Measurements from ENCODE around the gene MAPKAP1.

The MAPKAP1 gene

DNA sequence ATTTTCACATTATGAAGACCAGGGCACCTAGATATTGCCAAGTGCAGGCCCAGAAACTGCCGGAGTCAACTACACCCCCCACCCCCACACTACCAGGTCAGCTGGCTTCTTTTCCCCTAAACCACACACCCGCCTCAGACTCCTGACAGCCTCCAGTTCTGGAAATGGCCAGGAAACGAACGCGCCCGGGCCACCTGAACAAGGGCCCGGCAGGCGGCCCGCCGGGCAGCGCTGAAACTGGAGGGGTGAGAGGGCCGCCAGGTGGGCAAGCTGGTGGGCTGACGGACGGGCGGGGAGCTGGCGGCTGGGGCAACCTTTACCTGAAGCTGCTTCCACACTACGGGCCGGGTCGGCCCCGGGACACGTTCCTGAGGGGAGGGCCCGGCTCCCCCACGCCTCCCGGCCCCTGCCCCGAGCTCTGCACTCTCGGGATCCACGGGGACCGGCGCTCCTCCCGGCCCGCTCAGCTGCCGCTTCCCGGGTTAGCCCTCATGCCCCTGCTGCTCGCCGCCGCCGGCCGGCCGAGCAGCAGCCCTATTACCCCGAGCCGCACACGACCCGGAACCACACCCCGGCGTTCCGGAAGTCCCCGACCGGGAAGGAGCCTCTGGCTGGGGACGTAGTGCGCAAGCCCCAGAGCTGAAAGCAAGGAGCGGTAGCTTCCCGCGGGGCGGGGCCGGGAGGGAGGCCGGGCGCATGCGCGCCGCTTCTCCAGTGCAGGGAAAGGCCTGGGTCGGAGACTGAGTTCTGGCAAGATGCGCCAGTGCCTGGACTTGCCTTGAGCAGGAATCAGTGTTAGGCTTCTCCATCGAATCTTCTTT lies at the start of gene MAPKAP1:
Gene MAPKAP1 (minus strand): TSS at position 558 of the 821 bp plus-strand sequence. CDS start 34,634 bp downstream, outside the sequence.
- DNase-seq, result peak; percentile 96 to 97

- DNase-seq, result no peak
These were observed 49.5 kb upstream of the MAPKAP1 start for GRCh38 chr9:125756518-125756917.

DNA sequence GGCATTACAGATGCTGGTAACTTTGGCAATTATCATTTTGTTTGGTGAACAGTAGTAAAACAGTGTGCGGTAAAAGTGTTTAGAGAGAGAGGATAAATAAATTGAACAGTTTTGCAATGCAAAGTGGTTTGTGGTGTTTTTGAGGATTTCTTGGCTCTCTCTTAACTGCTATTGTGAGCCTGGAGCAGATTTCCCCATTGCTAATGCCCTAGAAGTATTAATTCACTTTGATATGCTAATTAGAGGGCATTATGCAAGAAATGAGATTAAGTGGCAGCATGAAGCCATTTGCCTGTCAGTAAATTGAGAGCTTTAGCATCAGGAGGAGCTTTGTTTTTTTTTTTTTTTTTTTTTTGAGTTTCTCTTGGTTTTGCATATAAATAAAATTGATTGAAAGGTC lies 48.3 kb upstream of the MAPKAP1 start:
- no peak for DNase-seq

GRCh38 chr9:125754096-125754495 lies 47.1 kb upstream of the MAPKAP1 start:
- DNase-seq, result no peak

GRCh38 chr9:125752070-125752628 lies 45.1 kb upstream of the MAPKAP1 start:
- DNase-seq, result no peak

- no peak for DNase-seq
These were observed 43.6 kb upstream of the MAPKAP1 start for GRCh38 chr9:125750627-125751011.

DNA sequence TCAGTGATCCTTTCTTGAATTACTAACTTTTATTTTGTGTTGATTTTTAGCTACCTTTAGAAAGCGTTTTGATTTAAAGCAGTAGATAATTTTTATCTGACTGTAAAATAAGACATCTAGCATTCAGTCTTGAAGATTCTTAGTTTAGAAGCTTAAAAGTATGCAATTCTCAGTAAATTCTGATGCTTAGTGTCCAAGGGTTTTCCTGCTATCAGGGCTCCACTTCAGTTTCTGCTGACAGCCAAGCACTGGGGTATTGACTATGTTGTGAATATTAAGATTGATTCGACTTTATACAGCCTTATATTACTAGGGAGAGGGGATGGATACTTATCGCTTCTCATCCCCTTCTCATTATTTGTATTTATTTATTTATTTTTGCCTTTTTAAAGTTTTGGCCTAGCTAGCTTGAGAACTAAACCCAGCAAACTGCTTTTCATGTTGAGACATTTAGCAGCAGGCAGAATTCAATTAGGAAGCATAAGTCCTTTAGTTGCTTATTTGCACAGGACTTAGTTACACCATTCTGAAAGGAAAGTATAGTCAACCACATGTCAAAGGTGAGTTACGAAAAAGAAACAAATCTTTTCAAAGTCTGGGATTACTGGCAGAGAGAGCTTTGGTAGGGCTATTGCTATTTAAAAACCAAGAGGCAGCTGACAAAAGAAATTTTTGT lies 43.1 kb upstream of the MAPKAP1 start:
- no peak for DNase-seq

DNA sequence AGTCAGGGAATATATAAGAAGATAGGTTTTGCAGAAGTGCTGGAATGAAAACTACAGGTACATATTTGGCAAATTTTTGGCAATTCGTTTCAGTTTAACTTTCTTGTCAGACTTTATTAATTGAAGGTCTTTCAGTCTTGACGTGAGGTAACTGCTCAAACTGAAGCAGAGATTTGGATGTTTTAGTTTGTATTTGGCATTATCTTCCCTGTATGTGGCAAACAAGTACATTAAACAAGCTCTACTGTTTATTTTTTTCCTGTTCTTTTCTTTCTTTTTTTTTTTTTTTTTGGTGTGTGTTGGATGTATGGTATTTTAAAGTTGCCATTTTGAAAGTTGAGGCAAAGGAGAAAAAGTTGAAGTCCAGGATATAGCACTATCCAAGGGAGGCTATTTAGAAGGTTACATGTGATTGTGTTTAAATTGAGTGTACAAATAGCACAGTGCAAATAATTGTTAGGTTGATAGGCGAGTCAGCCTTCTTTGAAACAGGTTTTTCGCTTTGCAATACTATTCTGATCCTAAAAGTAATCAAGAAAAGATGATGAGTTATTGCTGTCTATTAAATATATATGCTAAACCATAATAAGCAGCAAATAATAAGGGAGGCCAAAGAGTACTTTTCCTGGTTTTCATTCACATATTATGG lies 42.4 kb upstream of the MAPKAP1 start:
- DNase-seq, result no peak

DNA sequence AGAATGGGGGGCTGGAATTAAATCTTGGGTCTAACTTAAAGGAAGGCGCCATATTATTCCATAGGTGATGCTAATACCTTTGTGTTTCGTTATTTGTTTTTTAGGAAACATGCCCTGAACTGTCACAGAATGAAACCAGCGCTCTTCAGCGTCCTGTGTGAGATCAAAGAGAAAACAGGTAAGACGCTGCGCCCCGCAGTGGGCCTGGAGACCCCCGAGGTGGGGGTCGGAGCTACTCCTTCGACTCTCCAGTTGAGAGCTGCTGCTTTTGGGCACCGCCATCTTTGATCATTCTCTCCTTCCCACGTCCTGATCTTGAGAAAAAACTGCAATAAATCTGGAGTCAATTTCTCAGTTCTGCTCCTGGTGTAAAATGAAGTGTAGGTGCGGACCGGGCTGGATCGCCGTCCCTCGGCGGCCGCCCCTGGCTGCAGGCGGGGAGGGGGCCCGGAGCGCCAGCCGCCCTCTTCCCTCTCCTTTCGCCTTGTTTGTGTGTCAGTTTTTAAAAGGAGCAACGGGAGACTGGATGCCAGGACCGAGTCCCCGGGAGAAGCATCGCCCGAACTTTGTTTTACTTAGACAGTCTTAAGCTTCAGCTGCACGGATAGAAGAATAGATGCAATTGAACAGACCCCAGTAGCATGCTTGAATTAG lies 41.6 kb upstream of the MAPKAP1 start:
- DNase-seq, result peak in 1 of 2 donors; percentile 8

- DNase-seq, result peak; percentile 34 to 39
These were observed 40.9 kb upstream of the MAPKAP1 start for GRCh38 chr9:125747765-125748445.

- DNase-seq, result peak; percentile 45 to 52
These were observed 40.2 kb upstream of the MAPKAP1 start, which contains the start of gene PBX3 for GRCh38 chr9:125747053-125747764. Gene PBX3 (plus strand): TSS chr9:125747373.

GRCh38 chr9:125746774-125747052 lies 39.7 kb upstream of the MAPKAP1 start:
- no peak for DNase-seq

GRCh38 chr9:125746017-125746773 lies 39.2 kb upstream of the MAPKAP1 start:
- peak; percentile 93 to 95 for DNase-seq

GRCh38 chr9:125745682-125746016 lies 38.6 kb upstream of the MAPKAP1 start:
- DNase-seq, result no peak

GRCh38 chr9:125745018-125745417 lies 38.0 kb upstream of the MAPKAP1 start:
- no peak for DNase-seq

- no peak for DNase-seq
These were observed 37.6 kb upstream of the MAPKAP1 start for GRCh38 chr9:125744616-125745015.

DNA sequence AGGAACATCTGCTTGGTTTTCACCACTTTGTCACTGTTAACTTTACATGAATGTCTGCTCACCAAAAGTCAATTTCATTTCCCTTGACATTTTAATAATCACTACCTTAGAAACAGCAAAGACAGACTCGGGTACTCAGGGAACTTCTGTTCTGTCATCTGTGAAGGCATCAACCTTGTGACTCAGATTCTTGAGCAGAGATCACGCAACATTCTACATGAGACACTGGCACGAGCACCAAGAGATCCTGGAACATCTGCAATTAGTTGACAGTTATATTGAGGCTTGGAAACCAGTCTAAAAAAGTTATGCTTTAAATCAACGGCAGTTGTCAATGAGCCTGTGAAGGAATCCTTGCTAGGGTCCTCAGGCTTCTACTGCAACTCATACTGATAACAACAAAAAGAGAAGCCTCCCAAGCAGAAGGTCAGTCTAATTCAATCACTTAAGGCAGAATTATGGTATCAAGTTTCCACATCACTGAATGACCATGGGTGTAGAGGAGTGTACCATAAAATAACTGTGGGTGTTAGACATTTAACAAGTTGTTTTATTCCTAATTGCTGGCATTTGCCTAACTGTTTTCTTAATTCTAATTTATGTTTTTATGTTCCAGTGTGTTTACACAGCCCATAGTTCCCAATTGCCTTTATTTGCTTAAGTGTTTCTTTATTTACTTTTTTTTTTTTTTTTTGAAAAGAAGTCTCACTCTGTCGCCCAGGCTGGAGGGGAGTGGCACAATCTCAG lies 36.8 kb upstream of the MAPKAP1 start:
- DNase-seq, result no peak

DNA sequence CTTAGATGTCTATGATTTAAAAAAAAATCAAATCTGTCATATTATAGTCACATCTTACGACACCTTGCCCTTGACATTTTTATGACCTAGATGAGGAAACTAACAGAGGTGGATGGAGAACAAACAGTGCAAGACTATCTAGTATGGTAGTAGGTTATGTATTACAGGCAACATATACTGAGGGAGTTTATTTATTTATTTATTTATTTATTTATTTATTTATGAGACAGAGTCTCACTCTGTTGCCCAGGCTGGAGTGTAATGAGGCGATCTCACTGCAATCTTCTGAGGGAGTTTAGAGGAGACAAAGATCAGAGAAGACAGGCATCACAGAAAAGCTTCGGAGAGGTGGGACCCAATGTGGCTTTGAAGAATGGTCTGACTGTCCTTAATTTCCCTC lies 35.6 kb upstream of the MAPKAP1 start:
- no peak for DNase-seq

GRCh38 chr9:125739436-125739835 lies 32.4 kb upstream of the MAPKAP1 start:
- no peak for DNase-seq

DNA sequence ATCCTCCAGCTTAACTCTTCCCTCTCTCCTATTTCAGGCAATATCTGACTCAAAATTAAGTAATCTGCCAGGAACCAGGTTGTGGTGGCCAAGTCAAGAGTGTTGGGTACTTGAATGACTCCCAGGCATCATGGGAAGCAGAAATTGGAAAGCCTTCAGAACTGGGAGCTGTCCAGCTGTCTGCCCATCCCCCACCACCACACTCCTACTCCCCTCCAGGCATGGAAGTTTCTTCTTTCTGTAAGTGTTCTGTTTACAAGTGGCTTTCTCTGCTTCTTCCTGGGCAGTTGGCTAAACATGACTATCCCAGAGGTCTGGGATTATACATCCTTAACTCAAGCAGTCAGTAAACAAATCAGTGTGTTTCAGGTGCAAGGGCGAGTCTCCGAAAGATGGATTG lies 25.6 kb upstream of the MAPKAP1 start:
- DNase-seq, result no peak

All from stimulated activated CD4-positive, alpha-beta T cell treated with anti-CD3 and anti-CD28 coated beads, Interleukin-2, amount 100 ng/mL, for 24 hours (primary cell).